HG03457 (cell line): Measurements from ENCODE around the gene NKX1-2.
A peak's percentile ranks its signal among the peaks of the same experiment; 100 is the strongest.

Experiments used
- ATAC-seq: cut with Tn5 transposase; IDR thresholded peaks from one replicate; pipeline ENCODE4 v1.9.1; 2021; ENCODE audit warnings: moderate number of reproducible peaks; ENCODE audit not compliant: unreplicated experiment

Gene NKX1-2

DNA sequence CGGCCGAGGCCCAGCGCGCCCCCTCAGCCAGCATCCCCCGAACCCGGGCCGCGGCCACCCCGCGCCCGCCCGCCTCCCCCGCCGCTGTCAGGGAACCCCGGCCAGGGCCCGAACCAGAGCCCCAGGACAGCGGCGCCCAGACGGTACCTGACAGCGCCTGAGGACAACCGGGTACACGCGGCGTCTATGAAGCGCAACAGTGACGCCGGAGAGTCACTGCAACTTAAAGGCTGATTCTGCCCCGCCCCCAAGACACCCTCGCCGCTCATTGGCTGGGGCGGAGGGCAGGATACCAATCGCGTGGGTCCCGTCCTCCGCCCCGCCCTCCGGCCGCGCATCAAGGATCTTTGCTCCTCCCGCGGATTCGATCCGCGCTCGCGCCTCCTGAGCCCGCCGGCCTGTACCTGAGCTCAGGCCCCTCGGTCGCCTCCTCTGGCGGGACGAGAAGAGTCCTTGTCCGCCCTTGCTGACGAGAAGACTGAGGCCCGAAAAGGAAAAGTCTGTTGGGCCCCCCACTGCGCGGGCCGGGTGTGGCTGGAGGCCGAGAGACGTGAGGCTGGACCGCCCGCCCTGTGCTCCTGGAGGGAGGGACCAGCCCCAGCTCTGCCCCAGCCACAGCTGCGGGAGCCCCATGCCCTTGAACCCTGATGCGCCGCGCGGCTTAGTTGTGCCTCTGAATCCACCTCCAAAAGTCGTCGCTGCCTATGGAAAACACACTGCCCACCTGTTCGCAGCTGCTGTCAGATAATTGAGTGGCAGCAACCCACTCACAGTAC is 30.9 kb downstream of the NKX1-2 start, which contains the start of gene OAT:
Gene OAT (minus strand): TSS at position 198 of the 776 bp plus-strand sequence. CDS start 6,752 bp downstream, outside the sequence.
- peak; percentile 94 for ATAC-seq

DNA sequence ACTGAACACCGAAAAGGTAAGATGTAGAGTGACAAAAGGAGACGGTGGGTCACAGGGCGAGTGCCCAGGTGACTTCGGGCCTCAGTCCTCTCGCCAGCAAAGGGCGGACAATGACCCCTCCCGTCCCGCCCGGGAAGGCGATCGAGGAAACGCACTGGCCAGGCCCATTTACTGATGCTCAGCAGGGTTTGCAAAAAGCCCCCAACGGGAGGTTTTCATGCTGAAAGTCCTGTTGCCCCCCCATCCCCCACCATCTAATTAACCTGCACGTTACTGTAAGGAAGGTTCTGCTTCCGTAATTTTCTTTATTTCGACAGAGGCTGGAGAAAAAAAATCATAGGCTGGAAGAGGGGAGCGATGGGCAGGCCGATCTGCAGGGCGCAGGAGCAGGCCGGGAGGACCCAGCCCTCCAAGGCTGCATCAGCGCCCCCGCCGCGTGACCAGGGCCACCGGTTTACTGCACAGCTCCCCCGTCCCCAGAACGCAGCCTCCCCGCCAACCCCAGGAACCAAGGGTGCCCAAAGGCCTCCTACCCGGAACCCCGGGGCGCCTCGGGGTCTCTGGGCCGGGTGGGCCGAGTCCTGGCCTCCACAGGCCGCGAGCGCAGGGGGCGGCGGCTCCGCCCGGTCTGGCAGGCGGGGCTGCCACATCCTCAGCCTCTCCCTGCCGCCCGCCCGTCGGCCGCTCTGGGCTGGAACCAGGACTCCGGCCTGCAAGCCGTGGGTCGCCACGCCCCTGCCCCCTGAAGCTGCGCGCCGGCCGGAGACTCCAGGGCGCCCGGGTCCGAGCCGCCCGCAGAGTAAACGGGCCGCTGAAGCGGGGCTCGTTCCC is 31.7 kb downstream of the NKX1-2 start:
- peak; percentile 23 for ATAC-seq

DNA sequence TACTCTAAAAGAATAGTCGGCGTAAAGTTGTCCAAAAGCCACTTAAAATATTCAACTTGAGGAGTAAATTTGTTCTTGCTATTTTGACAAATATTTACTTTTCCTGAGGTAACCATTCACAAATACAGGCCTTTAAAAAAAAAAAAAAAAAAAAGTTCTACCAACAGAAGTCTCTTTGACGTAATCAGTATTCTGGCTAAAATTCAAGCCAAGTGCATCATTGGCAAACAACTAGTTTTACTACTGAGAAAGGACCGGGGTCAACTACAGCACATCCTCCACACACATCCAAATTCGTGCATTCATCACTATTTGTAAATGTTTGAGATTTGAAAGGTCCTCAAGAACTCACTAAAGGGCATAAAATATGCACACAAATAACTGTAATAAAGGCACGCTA is 33.1 kb downstream of the NKX1-2 start:
- ATAC-seq, result no peak

DNA sequence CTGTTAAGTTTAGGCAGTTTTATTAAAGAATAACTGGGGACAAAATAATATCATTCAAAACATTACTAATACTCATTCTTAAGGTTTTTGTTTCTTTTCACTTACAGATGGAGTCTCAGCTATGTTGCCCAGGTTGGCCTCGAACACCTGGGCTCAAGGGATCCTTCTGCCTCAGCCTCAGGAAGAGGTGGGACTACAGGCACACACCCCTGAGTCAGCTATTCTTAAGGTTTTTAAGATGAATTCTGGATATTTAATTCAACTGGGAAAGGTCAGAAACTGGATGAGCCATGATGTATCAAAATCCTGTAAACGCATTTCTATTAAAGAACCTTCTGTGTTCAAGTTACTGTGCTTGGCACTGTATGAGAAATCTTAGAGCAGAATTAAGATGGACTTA is 34.6 kb downstream of the NKX1-2 start:
- ATAC-seq, result no peak

DNA sequence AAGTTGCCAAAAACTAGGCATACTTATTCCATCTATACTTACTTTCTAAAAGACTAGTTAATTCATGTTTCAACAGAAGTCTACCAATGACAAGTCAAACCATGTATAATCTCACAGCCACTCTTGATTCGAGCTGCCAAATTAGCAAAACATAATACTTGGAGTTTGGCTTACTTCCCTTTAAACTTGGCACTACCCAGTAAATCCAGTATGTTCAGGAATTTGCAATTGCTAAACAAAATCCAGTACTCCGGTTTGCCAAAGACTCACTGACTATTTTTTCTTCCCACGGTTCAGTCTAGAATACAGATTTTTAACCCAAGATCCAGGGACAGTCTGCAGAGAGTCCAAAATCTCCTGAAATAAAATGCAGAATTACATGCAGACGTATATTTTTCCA is 35.8 kb downstream of the NKX1-2 start:
- no peak for ATAC-seq

DNA sequence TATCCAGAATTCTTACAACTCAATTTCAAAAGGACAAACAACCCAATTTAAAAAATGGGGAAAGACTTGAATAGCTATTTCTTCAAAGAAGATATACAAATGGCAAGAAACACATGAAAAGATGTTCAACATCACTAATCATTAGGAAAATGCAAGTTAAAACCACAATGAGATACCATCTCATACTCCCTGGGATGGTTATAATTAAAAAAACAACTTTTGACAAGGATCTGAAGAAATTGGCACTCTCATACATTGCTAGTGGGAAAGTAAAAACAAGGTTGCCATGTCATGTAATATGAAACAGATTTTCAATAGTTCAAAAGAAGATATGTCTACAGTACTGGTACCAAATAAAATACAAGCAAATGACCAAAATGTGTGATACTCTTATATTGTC is 40.1 kb downstream of the NKX1-2 start:
- no peak for ATAC-seq

DNA sequence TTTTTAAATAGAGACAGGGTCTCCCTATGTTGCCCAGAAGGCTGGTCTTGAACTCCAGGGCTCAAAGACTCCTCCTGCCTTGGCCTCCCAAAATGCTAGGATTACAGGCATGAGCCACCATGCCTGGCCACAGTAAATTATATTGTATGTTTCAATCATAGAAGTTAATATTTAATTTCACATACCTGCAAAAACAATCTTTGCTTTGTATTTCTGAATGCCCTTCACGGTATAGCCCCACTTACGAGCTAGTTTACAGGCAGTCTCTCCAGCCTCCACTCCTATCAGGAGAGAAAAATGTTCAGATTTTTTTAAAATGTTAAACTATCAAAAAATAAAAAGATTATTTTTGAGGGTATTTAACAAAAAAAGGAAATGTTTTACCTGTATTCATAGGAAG is 41.5 kb downstream of the NKX1-2 start:
- no peak for ATAC-seq

DNA sequence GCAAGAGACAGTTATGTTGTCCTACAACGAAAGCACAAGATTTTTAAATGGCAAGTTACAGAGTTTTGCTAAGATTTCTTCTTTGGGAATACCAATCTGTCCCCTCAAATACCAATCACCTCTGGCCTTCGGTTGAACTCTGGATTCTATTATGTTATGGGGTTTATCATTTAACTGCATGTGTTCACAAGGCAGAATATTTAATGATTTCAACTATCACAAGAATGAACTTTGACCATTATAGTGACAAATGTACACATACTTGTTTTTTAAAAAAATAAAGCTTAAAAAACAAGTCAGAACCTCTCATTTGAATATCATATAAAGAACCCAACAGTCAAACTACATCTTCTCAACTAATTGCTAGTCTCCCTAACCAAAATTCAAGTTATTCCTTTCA is 42.4 kb downstream of the NKX1-2 start:
- no peak for ATAC-seq

DNA sequence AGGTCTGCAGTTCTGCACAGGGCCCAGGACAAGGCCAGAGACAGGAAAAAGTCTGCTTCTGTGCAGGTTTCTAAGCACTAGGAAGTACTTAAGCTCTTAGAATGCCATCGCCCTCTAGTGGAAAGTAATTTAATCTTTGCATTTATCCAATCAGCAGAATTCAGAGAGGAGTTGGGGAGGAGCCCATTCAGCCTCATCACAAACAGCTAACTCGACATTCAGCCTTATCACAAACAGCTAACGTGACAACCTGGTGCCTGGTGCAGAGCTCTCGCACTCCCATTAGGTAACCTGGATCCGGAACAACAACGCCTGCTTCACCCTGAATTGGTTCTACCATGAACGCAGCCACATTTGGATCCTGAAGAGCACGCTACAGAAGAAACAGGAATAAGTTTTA is 46.3 kb downstream of the NKX1-2 start:
- ATAC-seq, result peak; percentile 76

DNA sequence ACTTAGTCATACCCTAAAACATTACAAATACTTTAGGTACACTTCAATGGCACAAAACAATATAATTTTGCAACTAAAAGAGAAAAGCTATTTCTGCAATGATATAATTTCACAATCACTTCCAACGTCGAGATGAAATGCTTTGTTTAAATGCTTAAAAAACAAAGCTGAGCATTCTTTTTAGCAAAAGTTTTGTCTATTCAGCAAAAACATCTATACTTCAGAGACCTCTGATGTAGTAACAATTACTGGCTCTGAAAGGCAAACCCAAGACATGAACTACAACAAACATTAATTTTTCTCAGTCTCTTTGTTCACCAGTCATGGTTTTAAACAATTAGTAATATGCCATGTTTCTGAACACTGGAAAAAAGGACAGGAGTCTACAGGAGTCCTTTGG is 47.6 kb downstream of the NKX1-2 start:
- ATAC-seq, result no peak

DNA sequence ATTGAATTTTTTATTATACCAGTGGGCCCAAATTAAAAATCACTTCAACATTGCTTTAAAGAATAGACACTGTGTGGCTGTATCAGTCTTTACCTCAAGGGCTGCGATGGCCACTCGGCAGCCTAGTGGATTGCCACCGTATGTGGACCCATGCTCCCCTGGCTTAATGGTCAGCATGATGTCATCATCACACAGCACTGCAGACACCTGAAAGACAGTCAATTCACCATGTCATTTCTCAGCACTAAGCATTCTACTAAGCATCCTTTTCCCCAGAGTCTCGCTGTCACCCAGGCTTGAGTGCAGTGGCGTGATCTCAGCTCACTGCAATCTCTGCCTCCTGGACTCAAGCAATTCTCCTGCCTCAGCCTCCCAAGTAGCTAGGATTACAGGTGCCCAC is 48.2 kb downstream of the NKX1-2 start:
- ATAC-seq, result no peak
